Gastroesophageal sphincter (tissue), 4 donors: Measurements from ENCODE around the gene XIST. TPM values are rescaled to one million over a fixed set of nuclear protein-coding genes. Genes with fewer than 3 reads are reported as not detected.

ENCODE experiments used
- ATAC-seq: fragments of 150-250 bp; one replicate; pipeline ENCODE4 v1.9.1; 2016; ENCODE audit warnings: mild to moderate bottlenecking, moderate library complexity
- H3K27ac ChIP-seq, 4 donors: fragments of 200-600 bp; sonication (generic) in 3 of 4; 1 replicate in 3 of 4; 2 replicates in 1 of 4; pipeline ENCODE4 v1.5.1; 2016 to 2019
- H3K27me3 ChIP-seq: fragments of 200-600 bp; sonication (generic); one replicate; pipeline ENCODE4 v1.5.1; 2019
- H3K36me3 ChIP-seq, 2 donors: fragments of 200-600 bp; sonication (generic); one replicate each; pipeline ENCODE4 v1.5.1; 2019; ENCODE audit warnings: control low read depth in 1 of 2
- H3K4me1 ChIP-seq, 3 donors: fragments of 200-600 bp; sonication (generic); 1 replicate in 2 of 3; 2 replicates in 1 of 3; pipeline ENCODE4 v1.5.1; 2016 to 2019; ENCODE audit warnings: control low read depth in 2 of 3
- H3K4me3 ChIP-seq, 2 donors: fragments of 200-600 bp; sonication (generic); one replicate each; pipeline ENCODE4 v1.5.1; 2019; ENCODE audit warnings: mild to moderate bottlenecking in 1 of 2, moderate library complexity in 1 of 2
- H3K9me3 ChIP-seq, 3 donors: fragments of 200-600 bp; sonication (generic); one replicate each; pipeline ENCODE4 v1.5.1; 2017 to 2019; ENCODE audit warnings: control low read depth in 2 of 3
- EP300 ChIP-seq: sonication (generic); formaldehyde crosslinking; IDR thresholded peaks from one replicate; pipeline ENCODE4 v1.6.1; 2017; ENCODE audit warnings: antibody characterized with exemption, mild to moderate bottlenecking
- POLR2A ChIP-seq, 2 donors: fragments of 450-650 bp; IDR thresholded peaks; one replicate each; pipeline ENCODE4 v1.6.1; 2017; ENCODE audit warnings: antibody characterized with exemption in 2 of 2, mild to moderate bottlenecking in 2 of 2, moderate library complexity in 1 of 2
- POLR2AphosphoS5 ChIP-seq: sonication (generic); formaldehyde crosslinking; IDR thresholded peaks from one replicate; pipeline ENCODE4 v1.6.1; 2017; ENCODE audit warnings: antibody characterized with exemption
- WGBS, 2 donors: methylation state at CpG; one replicate each; pipeline ENCODE4 v1.1.5; 2018; ENCODE audit warnings: low coverage in 1 of 2; 5-methylcytosine and 5-hydroxymethylcytosine counted together
- total RNA-seq, 4 donors: library from RNA; depleted of rRNA; stranded (reverse); fragments of >200 nt; gene quantifications; one replicate each; pipeline ENCODE4 v1.1.0, GENCODE V29; 2016
- TF ChIP-seq, protein P1 (sequence below), 4 experiments: fragments of 200-600 bp in 2 of 4; fragments of 450-650 bp in 2 of 4; sonication (generic) in 1 of 4; IDR thresholded peaks; one replicate each; pipeline ENCODE4 v1.5.1; 2017 to 2019; ENCODE audit warnings: antibody characterized with exemption in 4 of 4, mild to moderate bottlenecking in 2 of 4, moderate library complexity in 2 of 4

Gene XIST
- total RNA-seq, 4 donors from 2014 or later, result 1.2 to 103 (median 27.4) TPM

DNA sequence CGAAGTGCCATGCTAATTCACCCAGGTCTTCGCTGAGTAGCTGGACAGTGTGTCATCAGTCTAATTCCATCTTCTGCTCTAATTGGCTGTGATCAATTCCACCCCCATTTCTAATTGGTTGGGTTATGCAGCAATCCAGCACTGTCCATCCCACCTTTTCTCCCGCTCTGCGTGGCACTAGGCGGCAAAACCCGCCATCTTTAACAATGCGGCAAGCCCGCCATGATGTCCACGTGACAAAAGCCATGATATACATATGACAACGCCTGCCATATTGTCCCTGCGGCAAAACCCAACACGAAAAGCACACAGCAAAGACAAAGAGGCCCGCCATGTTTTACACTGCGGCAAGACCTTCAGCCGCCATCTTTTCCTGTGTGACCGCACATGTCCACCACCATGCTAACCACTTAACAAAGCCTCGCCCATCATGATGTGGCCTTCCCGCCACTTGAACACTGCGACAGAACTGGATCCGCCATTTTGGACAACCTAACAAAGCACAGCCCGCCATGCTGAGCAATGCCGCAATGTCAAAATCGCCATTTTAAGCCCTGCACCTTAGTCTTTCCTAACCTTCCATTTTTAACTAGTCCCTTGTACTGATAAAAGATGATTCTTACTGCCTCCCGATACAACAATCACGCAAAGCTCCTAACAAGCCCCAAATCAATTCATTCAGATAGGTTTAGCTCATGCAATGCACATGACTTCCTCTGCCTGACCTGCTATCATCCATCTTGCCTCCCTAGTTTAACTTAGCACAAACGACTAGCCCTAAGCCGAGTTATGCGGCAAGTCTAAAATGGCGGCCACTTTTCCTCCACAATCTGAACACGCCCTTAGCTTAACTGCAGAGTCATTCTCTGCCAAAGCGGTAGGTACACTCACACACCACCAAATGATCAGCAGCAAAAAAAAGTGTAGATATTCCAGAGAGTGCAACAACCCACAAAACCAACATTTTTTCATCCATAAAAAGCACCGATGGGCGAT, 1.2 kb downstream of the XIST start:
- Histone ChIP-seq H3K9me3 (no peaks in the 10 kb centered on the region), H3K36me3 (no peaks in the 10 kb centered on the region), H3K27me3 (no peaks in the 10 kb centered on the region), H3K27ac (peak overlapping the region in 2 of 4 donors; percentile 84 to 89), H3K4me1 (peaks cover 0 to 3% (median 0%) of the 10 kb centered on the region in 3 donors), H3K4me3 (no peak overlapping the region)
- TF ChIP-seq EP300 (no peak), POLR2AphosphoS5 (no peak), POLR2A (IDR thresholded peaks at IDR 0.05) (no peak)
- TF ChIP-seq, protein P1, sequence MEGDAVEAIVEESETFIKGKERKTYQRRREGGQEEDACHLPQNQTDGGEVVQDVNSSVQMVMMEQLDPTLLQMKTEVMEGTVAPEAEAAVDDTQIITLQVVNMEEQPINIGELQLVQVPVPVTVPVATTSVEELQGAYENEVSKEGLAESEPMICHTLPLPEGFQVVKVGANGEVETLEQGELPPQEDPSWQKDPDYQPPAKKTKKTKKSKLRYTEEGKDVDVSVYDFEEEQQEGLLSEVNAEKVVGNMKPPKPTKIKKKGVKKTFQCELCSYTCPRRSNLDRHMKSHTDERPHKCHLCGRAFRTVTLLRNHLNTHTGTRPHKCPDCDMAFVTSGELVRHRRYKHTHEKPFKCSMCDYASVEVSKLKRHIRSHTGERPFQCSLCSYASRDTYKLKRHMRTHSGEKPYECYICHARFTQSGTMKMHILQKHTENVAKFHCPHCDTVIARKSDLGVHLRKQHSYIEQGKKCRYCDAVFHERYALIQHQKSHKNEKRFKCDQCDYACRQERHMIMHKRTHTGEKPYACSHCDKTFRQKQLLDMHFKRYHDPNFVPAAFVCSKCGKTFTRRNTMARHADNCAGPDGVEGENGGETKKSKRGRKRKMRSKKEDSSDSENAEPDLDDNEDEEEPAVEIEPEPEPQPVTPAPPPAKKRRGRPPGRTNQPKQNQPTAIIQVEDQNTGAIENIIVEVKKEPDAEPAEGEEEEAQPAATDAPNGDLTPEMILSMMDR (IDR thresholded peaks at IDR 0.05), result no peak
- peak; percentile 93 for ATAC-seq
- 38 to 90% methylated on average over 7 to 14 of the region's 33 CpGs for WGBS, 2 donors

DNA sequence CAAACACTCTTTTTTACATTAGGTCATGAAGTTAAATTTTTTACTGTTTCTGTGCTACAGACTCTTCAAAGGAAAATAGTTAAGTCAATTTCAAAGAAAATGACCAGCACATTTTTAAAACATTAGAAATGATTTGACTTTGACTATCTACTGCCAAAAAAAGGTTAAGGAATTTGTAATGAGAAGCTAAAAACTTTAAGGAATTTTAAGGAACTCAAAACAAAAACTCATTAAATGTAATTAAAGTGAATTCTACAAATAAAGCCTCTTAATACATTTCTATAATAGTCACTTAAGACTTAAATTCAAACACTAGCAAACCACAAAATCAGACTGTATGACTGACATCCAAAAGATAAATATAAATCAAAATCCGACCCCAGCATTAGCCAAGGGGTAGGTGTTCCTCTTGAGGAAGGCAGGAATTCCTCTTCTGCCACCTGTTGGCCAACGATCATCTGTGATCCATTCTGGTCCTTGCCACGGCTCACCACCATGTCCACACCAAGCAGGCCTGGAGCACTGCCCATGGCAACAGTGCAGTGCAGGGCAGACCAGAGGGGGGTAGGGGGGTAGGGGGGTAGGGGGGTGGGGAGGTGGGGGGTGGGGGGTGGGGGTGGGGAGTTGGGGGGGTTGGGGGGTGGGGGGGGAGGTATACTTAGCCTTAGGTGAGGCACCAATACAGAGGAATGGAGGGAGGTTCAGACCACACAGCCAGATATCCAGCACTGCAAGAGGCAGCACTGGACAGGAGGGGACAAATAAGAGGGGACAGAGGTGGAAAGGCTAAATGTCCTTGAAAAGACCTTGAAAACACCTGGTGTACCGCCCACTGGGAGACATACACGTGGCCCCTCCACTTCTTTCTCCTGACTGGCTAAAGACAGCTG, 2.1 kb downstream of the XIST start:
- no peak for ATAC-seq
- H3K27ac ChIP-seq, result peak overlapping the region in 2 of 4 donors; percentile 84 to 89
- TF ChIP-seq EP300, result no peak
- no peak for TF ChIP-seq POLR2AphosphoS5
- TF ChIP-seq POLR2A (IDR thresholded peaks at IDR 0.05), result no peak
- H3K4me1 ChIP-seq, result peaks cover 0 to 5% (median 0%) of the 10 kb centered on the region in 3 donors
- H3K36me3 ChIP-seq, result no peaks in the 10 kb centered on the region
- H3K4me3 ChIP-seq, result no peak overlapping the region
- no peaks in the 10 kb centered on the region for H3K27me3 ChIP-seq
- no peaks in the 10 kb centered on the region for H3K9me3 ChIP-seq
- 10 to 13% methylated on average over 1 to 3 of the region's 5 CpGs for WGBS, 2 donors

DNA sequence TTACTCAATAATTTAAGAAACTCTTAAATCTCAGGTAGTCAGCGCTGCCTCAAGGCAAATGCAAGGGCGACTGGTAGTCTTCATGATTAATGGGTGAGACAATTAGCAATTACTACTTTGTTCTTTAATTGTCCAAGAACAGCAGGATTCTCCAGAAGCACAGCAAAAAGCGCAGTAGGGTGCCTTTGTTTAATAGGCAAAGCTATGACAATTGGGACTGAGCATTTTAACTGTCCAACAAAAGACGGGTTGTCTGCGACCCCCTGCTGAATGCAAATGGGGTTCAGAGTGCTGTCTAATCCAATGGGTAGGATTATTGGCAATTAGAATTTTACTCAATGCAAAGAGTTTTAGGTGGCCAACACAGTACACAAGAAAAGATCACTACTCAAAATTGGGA, 3.4 kb downstream of the XIST start:
- peaks cover 0 to 5% (median 0%) of the 10 kb centered on the region in 3 donors for H3K4me1 ChIP-seq
- 58% methylated on average over 3 of the region's 5 CpGs; no CpG with 5 or more reads in 1 of the 2 donors for WGBS, 2 donors
- H3K27ac ChIP-seq, result no peak overlapping the region
- no peak for TF ChIP-seq POLR2AphosphoS5
- TF ChIP-seq, protein P1 (IDR thresholded peaks at IDR 0.05), result no peak
- no peak for TF ChIP-seq POLR2A (IDR thresholded peaks at IDR 0.05)
- TF ChIP-seq EP300, result no peak
- H3K9me3 ChIP-seq, result no peaks in the 10 kb centered on the region
- no peaks in the 10 kb centered on the region for H3K27me3 ChIP-seq
- no peaks in the 10 kb centered on the region for H3K36me3 ChIP-seq
- H3K4me3 ChIP-seq, result no peak overlapping the region
- ATAC-seq, result no peak

DNA sequence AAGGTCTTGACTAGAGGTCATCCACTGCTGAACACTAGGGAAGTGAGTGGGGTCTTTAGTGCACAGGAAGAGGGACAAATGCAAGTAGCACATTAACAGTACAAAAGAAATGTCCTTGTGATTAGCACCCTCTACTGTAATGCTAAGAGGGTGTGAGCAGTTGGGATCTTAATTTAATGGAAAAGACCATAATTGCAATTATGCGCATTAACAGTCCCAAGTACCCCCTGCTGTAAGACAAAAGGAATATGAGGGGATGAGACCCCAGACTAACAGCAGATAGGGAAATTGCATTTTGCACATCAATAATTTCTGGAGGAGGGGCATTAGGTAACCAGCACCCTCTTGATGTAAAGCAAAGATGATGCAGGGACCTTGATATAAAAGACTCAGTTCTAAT, 4.5 kb downstream of the XIST start:
- Histone ChIP-seq H3K27ac (no peak overlapping the region), H3K4me3 (no peak overlapping the region), H3K36me3 (no peaks in the 10 kb centered on the region), H3K27me3 (no peaks in the 10 kb centered on the region), H3K4me1 (peaks cover 0 to 5% (median 0%) of the 10 kb centered on the region in 3 donors), H3K9me3 (no peaks in the 10 kb centered on the region)
- ATAC-seq, result no peak
- TF ChIP-seq POLR2AphosphoS5, result no peak
- TF ChIP-seq, protein P1 (IDR thresholded peaks at IDR 0.05), result no peak
- no peak for TF ChIP-seq POLR2A (IDR thresholded peaks at IDR 0.05)
- no peak for TF ChIP-seq EP300
- 100% methylated on average over 1 of the region's 1 CpG; no CpG with 5 or more reads in 1 of the 2 donors for WGBS, 2 donors

GRCh38 chrX:73847100-73847499, 5.4 kb downstream of the XIST start:
- Histone ChIP-seq H3K4me3 (no peak overlapping the region), H3K4me1 (peaks cover 0 to 5% (median 0%) of the 10 kb centered on the region in 3 donors)

More at GRCh38 chrX:73847100-73847499, 5.4 kb downstream of the XIST start:
- no peak for TF ChIP-seq EP300
- no peak for TF ChIP-seq POLR2A (IDR thresholded peaks at IDR 0.05)
- TF ChIP-seq, protein P1 (IDR thresholded peaks at IDR 0.05), result no peak
- TF ChIP-seq POLR2AphosphoS5, result no peak
- H3K9me3 ChIP-seq, result no peaks in the 10 kb centered on the region
- H3K27ac ChIP-seq, result no peak overlapping the region
- WGBS, 2 donors, result 72% methylated on average over 2 of the region's 2 CpGs; no CpG with 5 or more reads in 1 of the 2 donors
- no peaks in the 10 kb centered on the region for H3K36me3 ChIP-seq
- H3K27me3 ChIP-seq, result no peaks in the 10 kb centered on the region
- ATAC-seq, result no peak
